CD14-positive monocyte (primary cell): Measurements from ENCODE around the gene TRPM6. TPM values are rescaled to one million over a fixed set of nuclear protein-coding genes. Genes with fewer than 3 reads are reported as not detected.
A peak's percentile ranks its signal among the peaks of the same experiment; 100 is the strongest.

Experiments
- DNase-seq, 3 donors: peaks; one replicate each; pipeline ENCODE4 v3.0.0-alpha.2; 2011 to 2022
- H2AFZ ChIP-seq: 2 replicates; pipeline ENCODE4 v1.6.0; 2012; ENCODE audit warnings: mild to moderate bottlenecking, low read depth, low read length, inconsistent platforms; ENCODE audit not compliant: insufficient read depth, poor library complexity, severe bottlenecking
- H3K27ac ChIP-seq, 2 donors: 1 replicate in 1 of 2; 2 replicates in 1 of 2; pipeline ENCODE4 v1.5.1; 2012 to 2013; ENCODE audit warnings: low read length in 2 of 2, control low read depth in 1 of 2, inconsistent platforms in 1 of 2, low read depth in 1 of 2, mild to moderate bottlenecking in 1 of 2
- H3K27me3 ChIP-seq, 2 donors: one replicate each; pipeline versions ENCODE4 v1.6.0 to v1.6.1; 2011 to 2013; ENCODE audit warnings: low read length in 2 of 2; ENCODE audit not compliant: control insufficient read depth in 2 of 2, insufficient read depth in 2 of 2
- H3K36me3 ChIP-seq, 2 donors: replicated peaks in 1 of 2; 1 replicate in 1 of 2; 2 replicates in 1 of 2; pipeline versions ENCODE4 v1.5.1 to v1.6.1; 2012 to 2013; ENCODE audit warnings: low read length in 2 of 2, control low read depth in 1 of 2, inconsistent platforms in 1 of 2, mild to moderate bottlenecking in 1 of 2; ENCODE audit not compliant: insufficient read depth in 2 of 2, control insufficient read depth in 1 of 2
- H3K4me1 ChIP-seq, 2 donors: 1 replicate in 1 of 2; 2 replicates in 1 of 2; pipeline versions ENCODE4 v1.5.1 to v1.6.1; 2012 to 2013; ENCODE audit warnings: low read length in 2 of 2, control low read depth in 1 of 2, inconsistent platforms in 1 of 2, mild to moderate bottlenecking in 1 of 2, moderate library complexity in 1 of 2; ENCODE audit not compliant: insufficient read depth in 2 of 2, control insufficient read depth in 1 of 2
- H3K4me2 ChIP-seq: replicated peaks from 2 replicates; pipeline ENCODE3; 2012; ENCODE audit warnings: low read length, moderate library complexity, mild to moderate bottlenecking; ENCODE audit not compliant: poor library complexity, severe bottlenecking; ENCODE audit errors: extremely low read depth
- H3K4me3 ChIP-seq, 3 experiments: fragments of 200-600 bp in 1 of 3; sonication (generic) in 1 of 3; replicated peaks in 1 of 3; 1 replicate in 2 of 3; 2 replicates in 1 of 3; pipeline ENCODE4 v1.5.1; 2011 to 2013; ENCODE audit warnings: low read length in 3 of 3, mild to moderate bottlenecking in 3 of 3, control low read depth in 2 of 3, low read depth in 2 of 3, inconsistent platforms in 1 of 3, moderate library complexity in 1 of 3
- H3K79me2 ChIP-seq: 2 replicates; pipeline ENCODE4 v1.6.0; 2012; ENCODE audit warnings: mild to moderate bottlenecking, control low read depth, inconsistent platforms, low read length, moderate library complexity; ENCODE audit not compliant: insufficient read depth
- H3K9ac ChIP-seq: 2 replicates; pipeline ENCODE4 v1.6.0; 2017; ENCODE audit warnings: low read length, mild to moderate bottlenecking; ENCODE audit not compliant: insufficient read depth, poor library complexity, severe bottlenecking
- H3K9me3 ChIP-seq, 2 donors: replicated peaks in 1 of 2; 1 replicate in 1 of 2; 2 replicates in 1 of 2; pipeline versions ENCODE4 v1.5.1 to v1.6.1; 2012 to 2013; ENCODE audit warnings: low read length in 2 of 2, control low read depth in 1 of 2; ENCODE audit not compliant: control insufficient read depth in 1 of 2, insufficient read depth in 1 of 2
- H4K20me1 ChIP-seq: 2 replicates; pipeline ENCODE4 v1.6.0; 2012; ENCODE audit warnings: mild to moderate bottlenecking, low read length, control low read depth, moderate library complexity; ENCODE audit not compliant: insufficient read depth
- H3K27ac Mint-ChIP-seq, 7 donors: one replicate each; pipeline ENCODE4 v1.8.0; 2020; ENCODE audit warnings: mild to moderate bottlenecking in 7 of 7, mixed read lengths in 7 of 7, moderate library complexity in 6 of 7, inconsistent platforms in 2 of 7
- H3K27me3 Mint-ChIP-seq, 3 donors: one replicate each; pipeline ENCODE4 v1.8.0; 2021 to 2022; ENCODE audit warnings: low read depth in 3 of 3, mild to moderate bottlenecking in 3 of 3, mixed read lengths in 3 of 3, moderate library complexity in 3 of 3, inconsistent platforms in 1 of 3
- H3K36me3 Mint-ChIP-seq, 2 donors: one replicate each; pipeline ENCODE4 v1.8.0; 2020; ENCODE audit warnings: mixed read lengths in 2 of 2, inconsistent platforms in 1 of 2, mild to moderate bottlenecking in 1 of 2
- H3K4me1 Mint-ChIP-seq: one replicate; pipeline ENCODE4 v1.8.0; 2020; ENCODE audit warnings: mild to moderate bottlenecking, mixed read lengths
- H3K4me3 Mint-ChIP-seq, 2 donors: one replicate each; pipeline ENCODE4 v1.8.0; 2020; ENCODE audit warnings: mild to moderate bottlenecking in 2 of 2, mixed read lengths in 2 of 2, moderate library complexity in 1 of 2
- H3K9me3 Mint-ChIP-seq, 7 donors: one replicate each; pipeline ENCODE4 v1.8.0; 2020 to 2022; ENCODE audit warnings: mixed read lengths in 7 of 7, mild to moderate bottlenecking in 6 of 7, moderate library complexity in 6 of 7, inconsistent platforms in 2 of 7
- CTCF ChIP-seq: fragments of 200-600 bp; IDR thresholded peaks from one replicate; pipeline ENCODE4 v1.8.0; 2022; ENCODE audit warnings: antibody characterized with exemption, mild to moderate bottlenecking
- WGBS: methylation state at CpG from one replicate; pipeline ENCODE4 v1.1.5; 2013; ENCODE audit warnings: missing lambda C conversion rate; ENCODE audit not compliant: insufficient coverage; 5-methylcytosine and 5-hydroxymethylcytosine counted together
- intact Hi-C, 2 donors: fragments of 100-400 bp; cut with micrococcal nuclease; formaldehyde crosslinking; loops; one replicate each; pipeline versions ENCODE4 v1.15.0 to v1.15.1; 2023
- polyA plus RNA-seq, 3 donors: library from polyadenylated mRNA; depleted of rRNA in 1 of 3; unstranded in 2 of 3; stranded (reverse) in 1 of 3; fragments of 300-500 nt in 2 of 3; fragments of >200 nt in 1 of 3; fragmentation: Illumina TruSeq in 2 of 3; gene quantifications; 1 replicate in 2 of 3; 2 replicates in 1 of 3; pipeline ENCODE4 v1.2.3, GENCODE V29; 2012 to 2021

TRPM6 gene
- polyA plus RNA-seq, 3 donors, result not detected

GRCh38 chr9:74773886-74774479, 113.7 kb downstream of the TRPM6 start:
- Histone ChIP-seq H3K9me3 (no peaks in the 10 kb centered on the region), H3K27me3 (no peaks in the 10 kb centered on the region), H3K9ac (no peak overlapping the region), H2AFZ (no peak overlapping the region), H3K4me2 (no peak overlapping the region), H3K4me3 (no peak overlapping the region), H3K36me3 (no peaks in the 10 kb centered on the region), H3K27ac (no peak overlapping the region), H4K20me1 (no peaks in the 10 kb centered on the region), H3K4me1 (no peaks in the 10 kb centered on the region), H3K79me2 (no peaks in the 10 kb centered on the region)
- Mint-ChIP-seq H3K27me3 (peaks cover 1 to 3% (median 3%) of the 10 kb centered on the region in 3 donors), H3K27ac (peak overlapping the region in 1 of 7 donors; percentile 6), H3K36me3 (no peaks in the 10 kb centered on the region), H3K4me1 (peaks cover 4% of the 10 kb centered on the region), H3K9me3 (peaks cover 0 to 1% (median 0%) of the 10 kb centered on the region in 7 donors), H3K4me3 (no peak overlapping the region)
- TF ChIP-seq CTCF, result peak; percentile 88
- 56% methylated on average over 2 of the region's 8 CpGs for WGBS
- intact Hi-C loops, result loop anchor here (2.0 to 5.0 kb wide), 2 partner anchors 229 to 303 kb away; no protein-coding TSS in a partner anchor
- DNase-seq, result peak; percentile 46 to 72 (median 61)

GRCh38 chr9:74772121-74772520, 115.6 kb downstream of the TRPM6 start:
- H3K36me3 ChIP-seq, result no peaks in the 10 kb centered on the region

More at GRCh38 chr9:74772121-74772520, 115.6 kb downstream of the TRPM6 start:
- intact Hi-C loops, result loop anchor here in 1 of 2 donors (5.0 kb wide), 1 partner anchor 305 kb away; no protein-coding TSS in a partner anchor
- no peak overlapping the region for H3K4me2 ChIP-seq
- no peak overlapping the region for H3K27ac ChIP-seq
- H4K20me1 ChIP-seq, result no peaks in the 10 kb centered on the region
- WGBS, result 80% methylated on average over 1 of the region's 4 CpGs
- Mint-ChIP-seq H3K4me1 (peaks cover 4% of the 10 kb centered on the region), H3K9me3 (peaks cover 0 to 1% (median 0%) of the 10 kb centered on the region in 7 donors), H3K4me3 (no peak overlapping the region), H3K27me3 (peaks cover 3 to 6% (median 3%) of the 10 kb centered on the region in 3 donors), H3K27ac (no peak overlapping the region), H3K36me3 (no peaks in the 10 kb centered on the region)
- DNase-seq, result no peak
- H3K9ac ChIP-seq, result no peak overlapping the region
- H3K79me2 ChIP-seq, result no peaks in the 10 kb centered on the region
- no peaks in the 10 kb centered on the region for H3K27me3 ChIP-seq
- no peaks in the 10 kb centered on the region for H3K9me3 ChIP-seq
- H3K4me3 ChIP-seq, result no peak overlapping the region
- no peaks in the 10 kb centered on the region for H3K4me1 ChIP-seq
- TF ChIP-seq CTCF, result no peak
- H2AFZ ChIP-seq, result no peak overlapping the region
